Neural cell (in vitro differentiated cells): ENCODE data around the gene ABCA13. TPM values are rescaled to one million over a fixed set of nuclear protein-coding genes. Genes with fewer than 3 reads are reported as not detected.

ENCODE experiments used
- H2AFZ ChIP-seq: fragments of 200-600, 300-800 bp; sonication (generic), shearing (Covaris generic); 2 replicates; pipeline ENCODE4 v1.6.0; 2014; ENCODE audit warnings: low read depth, mild to moderate bottlenecking, antibody characterized with exemption, low read length, moderate library complexity
- H3F3A ChIP-seq: fragments of 200-600 bp; shearing (Covaris generic); 2 replicates; pipeline ENCODE4 v1.6.1; 2016; ENCODE audit warnings: mild to moderate bottlenecking, moderate library complexity, mixed read lengths, antibody characterized with exemption, low read length; ENCODE audit not compliant: insufficient read depth, poor library complexity, severe bottlenecking
- H3K27ac ChIP-seq: fragments of 200-600, 300-800 bp; sonication (generic), shearing (Covaris generic); 2 replicates; pipeline ENCODE4 v1.5.1; 2014; ENCODE audit warnings: mild to moderate bottlenecking, low read length, moderate library complexity
- H3K27me3 ChIP-seq: fragments of 300-800, 200-600 bp; sonication (generic), shearing (Covaris generic); 2 replicates; pipeline ENCODE4 v1.6.0; 2014; ENCODE audit warnings: mild to moderate bottlenecking, low read depth, low read length, moderate library complexity; ENCODE audit not compliant: insufficient read depth
- H3K36me3 ChIP-seq: fragments of 300-800, 200-600 bp; sonication (generic), shearing (Covaris generic); 2 replicates; pipeline ENCODE4 v1.5.1; 2014; ENCODE audit warnings: mild to moderate bottlenecking, antibody characterized with exemption, low read length, moderate library complexity; ENCODE audit not compliant: insufficient read depth
- H3K4me2 ChIP-seq: fragments of 300-800, 200-600 bp; sonication (generic), shearing (Covaris generic); 2 replicates; pipeline ENCODE4 v1.6.0; 2014; ENCODE audit warnings: mild to moderate bottlenecking, low read length
- H3K4me3 ChIP-seq: fragments of 300-800, 200-600 bp; sonication (generic), shearing (Covaris generic); 2 replicates; pipeline ENCODE4 v1.5.1; 2014; ENCODE audit warnings: mild to moderate bottlenecking, low read length, moderate library complexity
- H3K79me2 ChIP-seq: fragments of 200-600 bp; shearing (Covaris generic); replicated peaks from 2 replicates; pipeline ENCODE4 v1.6.0; 2014; ENCODE audit warnings: mild to moderate bottlenecking, low read length, moderate library complexity; ENCODE audit not compliant: insufficient read depth
- H3K9ac ChIP-seq: fragments of 300-800, 200-600 bp; sonication (generic), shearing (Covaris generic); 2 replicates; pipeline ENCODE4 v1.6.1; 2016; ENCODE audit warnings: mild to moderate bottlenecking, low read length, mixed read lengths
- H3K9me2 ChIP-seq: fragments of 200-600 bp; shearing (Covaris generic); 2 replicates; pipeline ENCODE4 v1.6.1; 2016; ENCODE audit warnings: mild to moderate bottlenecking, low read length, mixed read lengths; ENCODE audit not compliant: insufficient read depth
- H3K9me3 ChIP-seq: fragments of 200-600, 300-800 bp; sonication (generic), shearing (Covaris generic); 2 replicates; pipeline ENCODE4 v1.6.1; 2016; ENCODE audit warnings: mild to moderate bottlenecking, mixed run types, low read length, moderate library complexity, mixed read lengths
- H4K20me1 ChIP-seq: fragments of 200-600 bp; shearing (Covaris generic); 2 replicates; pipeline ENCODE4 v1.6.1; 2016; ENCODE audit warnings: mild to moderate bottlenecking, mixed run types; ENCODE audit not compliant: insufficient read depth
- EP300 ChIP-seq: fragments of 450-650 bp; conservative IDR thresholded peaks from 2 replicates; pipeline ENCODE4 v1.6.1; 2014; ENCODE audit warnings: antibody characterized with exemption, mild to moderate bottlenecking, moderate library complexity; ENCODE audit not compliant: poor library complexity, severe bottlenecking
- EZH2 ChIP-seq: fragments of 200-600, 300-800 bp; shearing (Covaris generic), sonication (generic); IDR thresholded peaks from 2 replicates; pipeline ENCODE4 v1.6.1; 2014; ENCODE audit warnings: antibody characterized with exemption, low read length, borderline replicate concordance, mild to moderate bottlenecking; ENCODE audit not compliant: insufficient read depth, poor library complexity, severe bottlenecking
- MXI1 ChIP-seq: fragments of 450-650 bp; conservative IDR thresholded peaks from 2 replicates; pipeline ENCODE4 v1.6.1; 2014; ENCODE audit warnings: antibody characterized with exemption, mild to moderate bottlenecking; ENCODE audit not compliant: poor library complexity, severe bottlenecking
- POLR2AphosphoS5 ChIP-seq: IDR thresholded peaks from 2 replicates; pipeline ENCODE4 v1.6.1; 2012
- RAD21 ChIP-seq: fragments of 450-650 bp; conservative IDR thresholded peaks from 2 replicates; pipeline ENCODE4 v1.6.1; 2014; ENCODE audit warnings: antibody characterized with exemption, mild to moderate bottlenecking, moderate library complexity
- SMC3 ChIP-seq: fragments of 450-650 bp; conservative IDR thresholded peaks from 2 replicates; pipeline ENCODE4 v1.6.1; 2014; ENCODE audit warnings: antibody characterized with exemption, mild to moderate bottlenecking, moderate library complexity; ENCODE audit not compliant: poor library complexity
- TAF1 ChIP-seq: IDR thresholded peaks from 2 replicates; pipeline ENCODE4 v1.6.1; 2012; ENCODE audit warnings: low read depth
- polyA plus RNA-seq: library from polyadenylated mRNA; depleted of rRNA; stranded (reverse); fragments of >200 nt; gene quantifications from 2 replicates; pipeline ENCODE4 v1.2.3, GENCODE V29; 2014
- TF ChIP-seq, protein P1 (sequence below): fragments of 450-650 bp; IDR thresholded peaks from 2 replicates; pipeline ENCODE4 v1.5.1; 2014; ENCODE audit warnings: antibody characterized with exemption, mild to moderate bottlenecking, moderate library complexity; ENCODE audit not compliant: poor library complexity, severe bottlenecking
- TF ChIP-seq, protein P2 (sequence below): IDR thresholded peaks from 2 replicates; pipeline ENCODE4 v1.6.1; 2012; ENCODE audit warnings: borderline replicate concordance

Gene ABCA13
- polyA plus RNA-seq, 1 donor from 2014 or later = 0.20 TPM

DNA sequence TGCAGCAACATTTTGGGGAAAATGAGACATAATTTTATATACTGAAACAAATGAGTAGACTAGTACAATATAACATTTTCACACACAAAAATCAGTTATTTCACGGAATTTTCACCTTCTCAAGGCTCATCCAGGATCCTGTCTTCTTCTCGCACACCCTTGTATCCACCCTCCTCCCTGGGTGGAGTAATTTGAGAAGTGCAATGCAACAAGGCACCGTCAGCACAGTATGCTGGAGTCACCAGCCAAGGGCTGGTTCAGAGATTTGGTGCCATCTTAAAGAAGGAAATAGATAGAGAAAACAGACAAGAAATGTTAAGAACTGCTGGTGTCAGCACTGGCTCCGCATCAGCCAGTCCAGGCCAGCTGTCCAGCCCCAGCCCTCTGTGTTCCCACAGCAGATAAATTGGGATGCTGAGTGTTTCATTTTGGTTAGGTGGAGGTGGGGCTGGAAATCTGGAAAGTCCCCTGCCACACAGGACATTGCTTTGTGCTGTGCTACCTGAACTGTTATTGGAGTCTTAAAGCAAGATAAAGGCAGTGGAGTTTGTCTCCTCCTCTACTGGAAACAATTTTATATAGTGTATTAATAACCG, 176.1 kb downstream of the ABCA13 start:
- Histone ChIP-seq H3F3A (no peaks in the 10 kb centered on the region), H3K9ac (no peak overlapping the region), H3K4me3 (no peak overlapping the region), H2AFZ (no peak overlapping the region), H3K4me2 (no peak overlapping the region), H3K27me3 (no peaks in the 10 kb centered on the region), H3K27ac (no peak overlapping the region), H3K9me2 (no peaks in the 10 kb centered on the region), H4K20me1 (no peaks in the 10 kb centered on the region), H3K36me3 (no peaks in the 10 kb centered on the region), H3K9me3 (no peaks in the 10 kb centered on the region), H3K79me2 (no peaks in the 10 kb centered on the region)
- TF ChIP-seq, protein P1, sequence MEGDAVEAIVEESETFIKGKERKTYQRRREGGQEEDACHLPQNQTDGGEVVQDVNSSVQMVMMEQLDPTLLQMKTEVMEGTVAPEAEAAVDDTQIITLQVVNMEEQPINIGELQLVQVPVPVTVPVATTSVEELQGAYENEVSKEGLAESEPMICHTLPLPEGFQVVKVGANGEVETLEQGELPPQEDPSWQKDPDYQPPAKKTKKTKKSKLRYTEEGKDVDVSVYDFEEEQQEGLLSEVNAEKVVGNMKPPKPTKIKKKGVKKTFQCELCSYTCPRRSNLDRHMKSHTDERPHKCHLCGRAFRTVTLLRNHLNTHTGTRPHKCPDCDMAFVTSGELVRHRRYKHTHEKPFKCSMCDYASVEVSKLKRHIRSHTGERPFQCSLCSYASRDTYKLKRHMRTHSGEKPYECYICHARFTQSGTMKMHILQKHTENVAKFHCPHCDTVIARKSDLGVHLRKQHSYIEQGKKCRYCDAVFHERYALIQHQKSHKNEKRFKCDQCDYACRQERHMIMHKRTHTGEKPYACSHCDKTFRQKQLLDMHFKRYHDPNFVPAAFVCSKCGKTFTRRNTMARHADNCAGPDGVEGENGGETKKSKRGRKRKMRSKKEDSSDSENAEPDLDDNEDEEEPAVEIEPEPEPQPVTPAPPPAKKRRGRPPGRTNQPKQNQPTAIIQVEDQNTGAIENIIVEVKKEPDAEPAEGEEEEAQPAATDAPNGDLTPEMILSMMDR = no peak
- TF ChIP-seq EP300 (no peak), MXI1 (no peak), POLR2AphosphoS5 (no peak), SMC3 (no peak), TAF1 (no peak), RAD21 (no peak), EZH2 (no peak)
- TF ChIP-seq, protein P2, sequence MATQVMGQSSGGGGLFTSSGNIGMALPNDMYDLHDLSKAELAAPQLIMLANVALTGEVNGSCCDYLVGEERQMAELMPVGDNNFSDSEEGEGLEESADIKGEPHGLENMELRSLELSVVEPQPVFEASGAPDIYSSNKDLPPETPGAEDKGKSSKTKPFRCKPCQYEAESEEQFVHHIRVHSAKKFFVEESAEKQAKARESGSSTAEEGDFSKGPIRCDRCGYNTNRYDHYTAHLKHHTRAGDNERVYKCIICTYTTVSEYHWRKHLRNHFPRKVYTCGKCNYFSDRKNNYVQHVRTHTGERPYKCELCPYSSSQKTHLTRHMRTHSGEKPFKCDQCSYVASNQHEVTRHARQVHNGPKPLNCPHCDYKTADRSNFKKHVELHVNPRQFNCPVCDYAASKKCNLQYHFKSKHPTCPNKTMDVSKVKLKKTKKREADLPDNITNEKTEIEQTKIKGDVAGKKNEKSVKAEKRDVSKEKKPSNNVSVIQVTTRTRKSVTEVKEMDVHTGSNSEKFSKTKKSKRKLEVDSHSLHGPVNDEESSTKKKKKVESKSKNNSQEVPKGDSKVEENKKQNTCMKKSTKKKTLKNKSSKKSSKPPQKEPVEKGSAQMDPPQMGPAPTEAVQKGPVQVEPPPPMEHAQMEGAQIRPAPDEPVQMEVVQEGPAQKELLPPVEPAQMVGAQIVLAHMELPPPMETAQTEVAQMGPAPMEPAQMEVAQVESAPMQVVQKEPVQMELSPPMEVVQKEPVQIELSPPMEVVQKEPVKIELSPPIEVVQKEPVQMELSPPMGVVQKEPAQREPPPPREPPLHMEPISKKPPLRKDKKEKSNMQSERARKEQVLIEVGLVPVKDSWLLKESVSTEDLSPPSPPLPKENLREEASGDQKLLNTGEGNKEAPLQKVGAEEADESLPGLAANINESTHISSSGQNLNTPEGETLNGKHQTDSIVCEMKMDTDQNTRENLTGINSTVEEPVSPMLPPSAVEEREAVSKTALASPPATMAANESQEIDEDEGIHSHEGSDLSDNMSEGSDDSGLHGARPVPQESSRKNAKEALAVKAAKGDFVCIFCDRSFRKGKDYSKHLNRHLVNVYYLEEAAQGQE = no peak

DNA sequence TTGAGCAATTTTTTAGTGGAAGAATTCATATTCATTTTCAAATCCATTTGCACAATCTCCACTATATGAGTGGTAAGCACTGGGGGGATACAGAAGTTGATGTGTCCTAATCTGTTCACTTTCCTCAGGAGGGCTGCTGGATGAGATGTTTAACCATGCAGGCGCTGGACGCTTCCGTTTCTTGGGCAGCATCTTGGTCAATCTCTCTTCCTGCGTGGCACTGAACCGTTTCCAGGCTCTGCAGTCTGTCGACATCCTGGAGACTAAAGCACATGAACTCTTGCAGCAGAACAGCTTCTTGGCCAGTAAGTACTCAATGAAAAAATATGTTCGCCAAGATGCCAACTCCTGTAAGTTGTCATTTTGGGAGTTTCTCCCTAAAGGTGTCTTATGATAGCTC, 179.3 kb downstream of the ABCA13 start:
- Histone ChIP-seq H3K36me3 (no peaks in the 10 kb centered on the region), H3K9me3 (no peaks in the 10 kb centered on the region), H3K27me3 (no peaks in the 10 kb centered on the region), H3K79me2 (no peaks in the 10 kb centered on the region), H3K27ac (no peak overlapping the region), H3F3A (no peaks in the 10 kb centered on the region), H3K4me2 (no peak overlapping the region), H2AFZ (no peak overlapping the region), H4K20me1 (no peaks in the 10 kb centered on the region), H3K9me2 (no peaks in the 10 kb centered on the region), H3K9ac (no peak overlapping the region), H3K4me3 (no peak overlapping the region)
- TF ChIP-seq TAF1 (no peak), POLR2AphosphoS5 (no peak), SMC3 (no peak), MXI1 (no peak), RAD21 (no peak), EZH2 (no peak), EP300 (no peak)
- TF ChIP-seq, protein P2 = no peak
- TF ChIP-seq, protein P1 = no peak
